Keratinocyte (primary cell): ENCODE results near the gene SLC30A3. TPM values are rescaled to one million over a fixed set of nuclear protein-coding genes. Genes with fewer than 3 reads are reported as not detected.

Experiments used
- DNase-seq: peaks from one replicate; pipeline ENCODE4 v3.0.0-alpha.2; 2011; ENCODE audit warnings: low read depth, missing footprints, low spot score
- FAIRE-seq: peaks from 2 replicates; lab custom pipeline; 2011; peaks lifted over from hg19 to GRCh38; lab: Jason Lieb, UNC
- H2AFZ ChIP-seq: 2 replicates; pipeline ENCODE4 v1.6.0; 2012; ENCODE audit warnings: low read length, control low read depth, inconsistent platforms; ENCODE audit not compliant: control insufficient read depth
- H3K27ac ChIP-seq: 2 replicates; pipeline ENCODE4 v1.5.1; 2011; ENCODE audit warnings: low read length; ENCODE audit not compliant: control insufficient read depth, insufficient read depth
- H3K27me3 ChIP-seq: 3 replicates; pipeline ENCODE4 v1.6.0; 2011; ENCODE audit warnings: low read length; ENCODE audit not compliant: control insufficient read depth, insufficient read depth; ENCODE audit errors: extremely low read depth
- H3K36me3 ChIP-seq, 2 experiments: 2 replicates in 1 of 2; 3 replicates in 1 of 2; pipeline ENCODE4 v1.5.1; 2011; ENCODE audit warnings: low read length in 2 of 2, mild to moderate bottlenecking in 1 of 2; ENCODE audit not compliant: control insufficient read depth in 2 of 2, insufficient read depth in 2 of 2; ENCODE audit errors: extremely low read depth in 1 of 2
- H3K4me1 ChIP-seq: 3 replicates; pipeline ENCODE4 v1.5.1; 2011; ENCODE audit warnings: low read length; ENCODE audit not compliant: control insufficient read depth, insufficient read depth; ENCODE audit errors: extremely low read depth
- H3K4me2 ChIP-seq: 3 replicates; pipeline ENCODE4 v1.6.0; 2011; ENCODE audit warnings: low read depth, low read length; ENCODE audit not compliant: control insufficient read depth, insufficient read depth; ENCODE audit errors: extremely low read depth
- H3K4me3 ChIP-seq, 3 experiments: fragments of 200-600 bp in 1 of 3; sonication (generic) in 1 of 3; 2 replicates in 2 of 3; 3 replicates in 1 of 3; pipeline ENCODE4 v1.5.1; 2011 to 2016; ENCODE audit warnings: low read length in 3 of 3, mild to moderate bottlenecking in 3 of 3, control low read depth in 2 of 3, inconsistent platforms in 1 of 3, low read depth in 1 of 3, mixed read lengths in 1 of 3, mixed run types in 1 of 3, moderate library complexity in 1 of 3; ENCODE audit not compliant: control insufficient read depth in 2 of 3, insufficient read depth in 2 of 3; ENCODE audit errors: extremely low read depth in 1 of 3
- H3K79me2 ChIP-seq: 2 replicates; pipeline ENCODE4 v1.6.0; 2012; ENCODE audit warnings: low read length; ENCODE audit not compliant: control insufficient read depth, insufficient read depth
- H3K9ac ChIP-seq: 3 replicates; pipeline ENCODE4 v1.6.0; 2011; ENCODE audit warnings: low read length; ENCODE audit not compliant: control insufficient read depth, insufficient read depth; ENCODE audit errors: extremely low read depth
- H3K9me1 ChIP-seq: 3 replicates; pipeline ENCODE4 v1.6.0; 2011; ENCODE audit warnings: low read length; ENCODE audit not compliant: control insufficient read depth, insufficient read depth; ENCODE audit errors: extremely low read depth
- H3K9me3 ChIP-seq: 2 replicates; pipeline ENCODE4 v1.5.1; 2012; ENCODE audit warnings: low read depth, low read length; ENCODE audit not compliant: control insufficient read depth
- H4K20me1 ChIP-seq: 3 replicates; pipeline ENCODE4 v1.6.0; 2011; ENCODE audit warnings: low read length; ENCODE audit not compliant: control insufficient read depth, insufficient read depth; ENCODE audit errors: extremely low read depth
- CTCF ChIP-seq, 3 experiments: IDR thresholded peaks in 1 of 3; conservative IDR thresholded peaks in 1 of 3; optimal IDR thresholded peaks in 1 of 3; 2 replicates in 2 of 3; 3 replicates in 1 of 3; pipeline versions ENCODE3 to v1.5.1; 2011; ENCODE audit warnings: low read length in 3 of 3, mild to moderate bottlenecking in 3 of 3, moderate library complexity in 2 of 3, control low read depth in 1 of 3, inconsistent platforms in 1 of 3; ENCODE audit not compliant: insufficient read depth in 2 of 3; ENCODE audit errors: extremely low read depth in 1 of 3
- EZH2 ChIP-seq: IDR thresholded peaks from one replicate; pipeline ENCODE4 v1.6.1; 2012; ENCODE audit warnings: inconsistent platforms, mild to moderate bottlenecking, low read length, moderate library complexity
- dilution Hi-C: fragments of 300-500 bp; cut with MboI; formaldehyde crosslinking; loops from one replicate; pipeline ENCODE4 v1.7.0; 2020; ENCODE audit warnings: low sequenced_read_pairs; ENCODE audit not compliant: extremely low pct_ligation_motif_present
- polyA plus RNA-seq, 5 experiments: library from polyadenylated mRNA; depleted of rRNA in 3 of 5; stranded (reverse) in 3 of 5; stranded (forward) in 1 of 5; unstranded in 1 of 5; fragments of >200 nt; gene quantifications; 1 replicate in 1 of 5; 2 replicates in 3 of 5; 3 replicates in 1 of 5; pipeline versions ENCODE4 v1.2.1 to v1.2.3, GENCODE V29; 2011 to 2012; ENCODE audit warnings: missing spikeins in 2 of 5, low read depth in 1 of 5, low replicate concordance in 1 of 5

SLC30A3 gene
- polyA plus RNA-seq, 1 donor (not counting 4 experiments of a cell fraction or from before 2014, with no cell fraction given) = not detected

GRCh38 chr2:27205206-27205605, 57.6 kb downstream of the SLC30A3 start:
- no peaks in the 10 kb centered on the region for H3K79me2 ChIP-seq
- dilution Hi-C loops = no loop called here
- H3K36me3 ChIP-seq = peaks cover 38 to 58% of the 10 kb centered on the region in 2 experiments
- TF ChIP-seq CTCF (optimal IDR thresholded peaks at IDR 0.05 in 1 of 3, IDR thresholded peaks at IDR 0.05 in 1 of 3, conservative IDR thresholded peaks at IDR 0.05 in 1 of 3; ENCODE audit: extremely low read depth in 1 of 3, insufficient read depth in 2 of 3, low read length in 3 of 3) = no peak
- TF ChIP-seq EZH2 = no peak
- DNase-seq (no peak), FAIRE-seq (no peak)
- no peaks in the 10 kb centered on the region for H3K9me1 ChIP-seq
- H4K20me1 ChIP-seq = no peaks in the 10 kb centered on the region
- no peak overlapping the region for H3K27ac ChIP-seq
- no peaks in the 10 kb centered on the region for H3K9me3 ChIP-seq
- no peak overlapping the region for H2AFZ ChIP-seq
- H3K4me3 ChIP-seq = no peak overlapping the region
- H3K4me2 ChIP-seq = no peak overlapping the region
- no peaks in the 10 kb centered on the region for H3K27me3 ChIP-seq
- H3K4me1 ChIP-seq = peaks cover 4% of the 10 kb centered on the region
- no peak overlapping the region for H3K9ac ChIP-seq

GRCh38 chr2:27204566-27204965, 58.3 kb downstream of the SLC30A3 start:
- dilution Hi-C loops = no loop called here
- no peak for DNase-seq
- H3K4me1 ChIP-seq = peaks cover 3% of the 10 kb centered on the region

More at GRCh38 chr2:27204566-27204965, 58.3 kb downstream of the SLC30A3 start:
- Histone ChIP-seq H4K20me1 (no peaks in the 10 kb centered on the region), H3K9me1 (no peaks in the 10 kb centered on the region), H2AFZ (no peak overlapping the region), H3K27me3 (no peaks in the 10 kb centered on the region), H3K9ac (no peak overlapping the region), H3K4me2 (no peak overlapping the region), H3K36me3 (peaks cover 40 to 61% of the 10 kb centered on the region in 2 experiments), H3K79me2 (no peaks in the 10 kb centered on the region), H3K27ac (no peak overlapping the region), H3K9me3 (no peaks in the 10 kb centered on the region), H3K4me3 (no peak overlapping the region)
- FAIRE-seq = no peak
- TF ChIP-seq CTCF (optimal IDR thresholded peaks at IDR 0.05 in 1 of 3, IDR thresholded peaks at IDR 0.05 in 1 of 3, conservative IDR thresholded peaks at IDR 0.05 in 1 of 3; ENCODE audit: extremely low read depth in 1 of 3, insufficient read depth in 2 of 3, low read length in 3 of 3) (no peak), EZH2 (no peak)
